GM12878 (cell line): Measurements from ENCODE around the gene YJU2. TPM values are rescaled to one million over a fixed set of nuclear protein-coding genes. Genes with fewer than 3 reads are reported as not detected.
"Not testable (repeated sequence)": the region's sequence is repeated elsewhere in the genome, so short reads cannot be mapped to it uniquely, and the experiment has no call there.

Experiments
- ATAC-seq: fragments of 200-7000 bp; cut with Tn5 transposase; 3 replicates; pipeline ENCODE4 v1.9.1; 2020; ENCODE audit warnings: mild to moderate bottlenecking, moderate library complexity
- BruUV-seq: library from RNA; stranded (reverse); fragments of 400-500 nt; replicated peaks from 2 replicates; lab custom pipeline; 2021; lab: Mats Ljungman, UMichigan
- CTCF ChIA-PET: fragments of 300-600 bp; sonication (Branson Sonifier 250); formaldehyde crosslinking; extraction: SDS; loops from one replicate; lab custom pipeline; 2021; ENCODE audit warnings: inconsistent platforms; lab: Yijun Ruan, JAX
- POLR2A ChIA-PET: fragments of 350-600 bp; formaldehyde crosslinking; extraction: SDS; loops from one replicate; lab custom pipeline; 2021; ENCODE audit warnings: inconsistent platforms; lab: Charles Lee
- RAD21 ChIA-PET: fragments of 300-600 bp; sonication (Branson Sonifier 250); formaldehyde crosslinking; loops from one replicate; lab custom pipeline; 2023; ENCODE audit warnings: antibody characterized with exemption; ENCODE audit not compliant: unreplicated experiment; lab: Charles Lee
- SMC1A ChIA-PET: fragments of 300-600 bp; sonication (Branson Sonifier 250); formaldehyde crosslinking; loops from one replicate; lab custom pipeline; 2023; ENCODE audit not compliant: unreplicated experiment, uncharacterized antibody; lab: Charles Lee
- DNase-seq: peaks from one replicate; pipeline ENCODE4 v3.0.0-alpha.2; 2011; ENCODE audit warnings: low read depth, low spot score
- FAIRE-seq: peaks from 3 replicates; lab custom pipeline; 2011; peaks lifted over from hg19 to GRCh38; lab: Jason Lieb, UNC
- H2AFZ ChIP-seq: 2 replicates; pipeline ENCODE4 v1.6.0; 2011; ENCODE audit warnings: low read depth, low read length, control low read depth; ENCODE audit not compliant: control insufficient read depth
- H3K27ac ChIP-seq: 2 replicates; pipeline ENCODE4 v1.5.1; 2011; ENCODE audit warnings: control low read depth; ENCODE audit not compliant: control insufficient read depth, insufficient read depth
- H3K27me3 ChIP-seq, 2 experiments: replicated peaks in 1 of 2; 2 replicates each; pipeline versions ENCODE4 v1.6.0 to v1.6.1; 2011; ENCODE audit warnings: low read length in 1 of 2; ENCODE audit not compliant: control insufficient read depth in 2 of 2, insufficient read depth in 2 of 2
- H3K36me3 ChIP-seq, 2 experiments: 2 replicates each; pipeline ENCODE4 v1.5.1; 2011; ENCODE audit warnings: low read length in 1 of 2; ENCODE audit not compliant: control insufficient read depth in 2 of 2, insufficient read depth in 2 of 2
- H3K4me1 ChIP-seq: 2 replicates; pipeline ENCODE4 v1.6.1; 2011; ENCODE audit warnings: mild to moderate bottlenecking, low read length, moderate library complexity, mixed read lengths; ENCODE audit not compliant: control insufficient read depth, insufficient read depth
- H3K4me2 ChIP-seq: 2 replicates; pipeline ENCODE4 v1.6.0; 2011; ENCODE audit warnings: control low read depth; ENCODE audit not compliant: control insufficient read depth, insufficient read depth
- H3K4me3 ChIP-seq: fragments of 200-600 bp; sonication (generic); 2 replicates; pipeline ENCODE4 v1.5.1; 2016
- H3K79me2 ChIP-seq: 2 replicates; pipeline ENCODE4 v1.6.0; 2011; ENCODE audit warnings: low read length; ENCODE audit not compliant: control insufficient read depth, insufficient read depth
- H3K9ac ChIP-seq: 2 replicates; pipeline ENCODE4 v1.8.0; 2011; ENCODE audit warnings: low read length, control low read depth, mixed read lengths; ENCODE audit not compliant: control insufficient read depth, insufficient read depth
- H3K9me3 ChIP-seq: replicated peaks from 3 replicates; pipeline ENCODE4 v1.5.1; 2011; ENCODE audit warnings: mild to moderate bottlenecking, low read length; ENCODE audit not compliant: control insufficient read depth, insufficient read depth
- H4K20me1 ChIP-seq: 2 replicates; pipeline ENCODE4 v1.6.0; 2011; ENCODE audit not compliant: control insufficient read depth, insufficient read depth
- CHD2 ChIP-seq: IDR thresholded peaks from 2 replicates; pipeline ENCODE4 v1.6.1; 2011; ENCODE audit warnings: low read depth, low read length, improper control_type of control experiment, borderline replicate concordance
- DPF2 ChIP-seq: fragments of 450-650 bp; IDR thresholded peaks from 2 replicates; pipeline ENCODE4 v1.6.1; 2017; ENCODE audit warnings: mild to moderate bottlenecking
- EGR1 ChIP-seq, 2 experiments: IDR thresholded peaks; 1 replicate in 1 of 2; 2 replicates in 1 of 2; pipeline ENCODE4 v1.6.1; 2011 to 2012; ENCODE audit warnings: low read depth in 2 of 2, low read length in 2 of 2, borderline replicate concordance in 1 of 2, mild to moderate bottlenecking in 1 of 2, moderate library complexity in 1 of 2
- ETV6 ChIP-seq, 2 experiments: fragments of 450-650 bp in 1 of 2; IDR thresholded peaks in 1 of 2; conservative IDR thresholded peaks in 1 of 2; 2 replicates each; pipeline ENCODE4 v1.6.1; 2014; ENCODE audit warnings: antibody characterized with exemption in 1 of 2, borderline replicate concordance in 1 of 2, low read depth in 1 of 2, mild to moderate bottlenecking in 1 of 2, moderate library complexity in 1 of 2
- FOXK2 ChIP-seq: fragments of 450-650 bp; IDR thresholded peaks from 2 replicates; pipeline ENCODE4 v1.6.1; 2017; ENCODE audit warnings: mild to moderate bottlenecking, moderate library complexity
- MTA2 ChIP-seq: fragments of 450-650 bp; IDR thresholded peaks from 2 replicates; pipeline ENCODE4 v1.6.1; 2016; ENCODE audit warnings: low read depth, mild to moderate bottlenecking, moderate library complexity
- RBBP5 ChIP-seq: fragments of 200-600 bp; sonication (generic); conservative IDR thresholded peaks from 2 replicates; pipeline ENCODE4 v1.6.1; 2016
- RELB ChIP-seq: fragments of 450-650 bp; IDR thresholded peaks from 2 replicates; pipeline ENCODE4 v1.6.1; 2017; ENCODE audit warnings: low read depth, mild to moderate bottlenecking, moderate library complexity
- SIN3A ChIP-seq: IDR thresholded peaks from 2 replicates; pipeline ENCODE4 v1.6.1; 2012; ENCODE audit warnings: low read depth, low read length, improper control_type of control experiment
- SMAD5 ChIP-seq: IDR thresholded peaks from 2 replicates; pipeline ENCODE4 v1.6.1; 2016; ENCODE audit warnings: antibody characterized with exemption, low read depth
- ZNF622 ChIP-seq: fragments of 450-650 bp; IDR thresholded peaks from 2 replicates; pipeline ENCODE4 v1.6.1; 2017; ENCODE audit warnings: mild to moderate bottlenecking, inconsistent platforms
- ZSCAN29 ChIP-seq: fragments of 450-650 bp; IDR thresholded peaks from 2 replicates; pipeline ENCODE4 v1.6.1; 2017; ENCODE audit warnings: mild to moderate bottlenecking, moderate library complexity
- WGBS: methylation state at CpG from one replicate; pipeline ENCODE4 v1.1.6; 2016; ENCODE audit warnings: low lambda C conversion rate; ENCODE audit not compliant: insufficient replicate concordance, insufficient coverage; ENCODE audit errors: missing lambda C conversion rate; 5-methylcytosine and 5-hydroxymethylcytosine counted together
- in situ Hi-C: fragments of 300-500 bp; cut with MboI; formaldehyde crosslinking; loops from 9 replicates; pipeline ENCODE4 v1.14.3; 2018; ENCODE audit warnings: mixed read lengths
- intact Hi-C: fragments of 100-400 bp; cut with micrococcal nuclease; formaldehyde crosslinking; loops from one replicate; pipeline ENCODE4 v1.14.2; 2022; ENCODE audit not compliant: unreplicated experiment
- polyA plus RNA-seq, 11 experiments: library from polyadenylated mRNA; depleted of rRNA in 4 of 11; unstranded in 6 of 11; stranded (reverse) in 5 of 11; fragments of >200 nt; fragmentation: Nextera tagmentation in 4 of 11; fragmentation: Illumina TruSeq in 1 of 11; extraction: Ambion mirVana in 4 of 11; extraction: Trizol in 1 of 11; gene quantifications; 1 replicate in 1 of 11; 2 replicates in 10 of 11; pipeline versions ENCODE4 v1.2.1 to v1.2.3, GENCODE V29; 2011 to 2016; ENCODE audit warnings: inconsistent platforms in 2 of 11, missing spikeins in 2 of 11, low read depth in 1 of 11
- total RNA-seq, 4 experiments: library from RNA; depleted of rRNA in 3 of 4; stranded (reverse); fragments of >200 nt in 3 of 4; fragmentation: Illumina TruSeq in 1 of 4; extraction: Trizol in 1 of 4; gene quantifications; 2 replicates each; pipeline versions ENCODE4 v1.2.1 to v1.2.3, GENCODE V29; 2013 to 2021
- TF ChIP-seq, protein P1 (sequence below): fragments of 450-650 bp; conservative IDR thresholded peaks from 2 replicates; pipeline ENCODE4 v1.6.1; 2017; ENCODE audit warnings: mild to moderate bottlenecking, moderate library complexity

YJU2 gene
- total and polyA plus RNA-seq, 10 of the 15 experiments (the other 5 are each of a cell fraction or from before 2014, with no cell fraction given): 0.26 to 40.7 (median 23.8) TPM

DNA sequence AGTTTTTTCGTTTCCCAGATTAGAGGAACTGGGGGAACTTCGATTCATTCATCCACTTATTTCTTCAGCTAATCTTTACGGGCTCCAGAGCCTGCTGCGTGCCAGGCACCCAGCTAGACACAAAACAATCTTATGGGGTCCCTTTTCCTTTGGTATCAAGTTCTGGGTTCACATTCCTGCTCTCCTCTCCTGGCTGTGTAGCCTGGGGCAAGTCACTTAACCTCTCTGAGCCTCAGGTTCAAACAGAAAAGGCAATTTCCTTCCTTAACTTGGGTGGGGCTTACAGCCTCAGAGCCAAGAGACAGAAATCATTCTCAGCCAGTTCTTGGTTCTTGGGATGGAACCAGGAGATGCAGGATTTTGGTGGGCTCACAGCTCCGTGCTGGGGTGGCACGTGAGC, 38.1 kb downstream of the YJU2 start (continued):
- no peak for TF ChIP-seq RELB
- no peak for TF ChIP-seq ZNF622
- TF ChIP-seq FOXK2: no peak
- no peak for TF ChIP-seq RBBP5
- TF ChIP-seq ZSCAN29: no peak
- no peak for TF ChIP-seq DPF2
- no peak for TF ChIP-seq MTA2
- no peak for TF ChIP-seq SIN3A
- no peak for TF ChIP-seq CHD2
- TF ChIP-seq, protein P1, sequence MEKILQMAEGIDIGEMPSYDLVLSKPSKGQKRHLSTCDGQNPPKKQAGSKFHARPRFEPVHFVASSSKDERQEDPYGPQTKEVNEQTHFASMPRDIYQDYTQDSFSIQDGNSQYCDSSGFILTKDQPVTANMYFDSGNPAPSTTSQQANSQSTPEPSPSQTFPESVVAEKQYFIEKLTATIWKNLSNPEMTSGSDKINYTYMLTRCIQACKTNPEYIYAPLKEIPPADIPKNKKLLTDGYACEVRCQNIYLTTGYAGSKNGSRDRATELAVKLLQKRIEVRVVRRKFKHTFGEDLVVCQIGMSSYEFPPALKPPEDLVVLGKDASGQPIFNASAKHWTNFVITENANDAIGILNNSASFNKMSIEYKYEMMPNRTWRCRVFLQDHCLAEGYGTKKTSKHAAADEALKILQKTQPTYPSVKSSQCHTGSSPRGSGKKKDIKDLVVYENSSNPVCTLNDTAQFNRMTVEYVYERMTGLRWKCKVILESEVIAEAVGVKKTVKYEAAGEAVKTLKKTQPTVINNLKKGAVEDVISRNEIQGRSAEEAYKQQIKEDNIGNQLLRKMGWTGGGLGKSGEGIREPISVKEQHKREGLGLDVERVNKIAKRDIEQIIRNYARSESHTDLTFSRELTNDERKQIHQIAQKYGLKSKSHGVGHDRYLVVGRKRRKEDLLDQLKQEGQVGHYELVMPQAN: no peak
- no peak for TF ChIP-seq SMAD5
- no peak for TF ChIP-seq EGR1 (IDR thresholded peaks at IDR 0.05; ENCODE audit: borderline replicate concordance in 1 of 2, low read depth in 2 of 2, low read length in 2 of 2)
- no peak for TF ChIP-seq ETV6 (conservative IDR thresholded peaks at IDR 0.05 in 1 of 2, IDR thresholded peaks at IDR 0.05 in 1 of 2; ENCODE audit: borderline replicate concordance in 1 of 2, low read depth in 1 of 2)

DNA sequence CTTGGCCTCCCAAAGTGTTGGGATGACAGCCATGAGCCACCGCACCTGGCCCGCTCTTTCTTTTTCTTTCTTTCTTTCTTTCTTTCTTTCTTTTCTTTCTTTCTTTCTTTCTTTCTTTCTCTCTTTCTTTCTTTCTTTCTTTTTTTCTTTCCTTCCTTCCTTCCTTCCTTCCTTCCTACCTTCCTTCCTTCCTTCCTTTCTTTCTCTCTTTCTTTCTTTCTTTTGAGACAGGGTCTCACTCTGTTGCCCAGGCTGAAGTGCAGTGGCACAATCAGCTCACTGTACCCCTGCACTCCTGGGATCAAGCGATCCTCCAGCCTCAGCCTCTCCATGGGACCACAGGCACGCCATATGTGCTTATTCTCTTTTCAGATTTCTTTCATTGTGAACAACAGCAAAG, 39.3 kb downstream of the YJU2 start:
- RAD21 ChIA-PET, H3K27me3 ChIP-seq, H3K79me2 ChIP-seq, H2AFZ ChIP-seq, H3K4me1 ChIP-seq, BruUV-seq, H3K4me2 ChIP-seq, intact Hi-C loops, DNase-seq, in situ Hi-C loops, ATAC-seq, H4K20me1 ChIP-seq, POLR2A ChIA-PET, FAIRE-seq, H3K9me3 ChIP-seq, SMC1A ChIA-PET, H3K4me3 ChIP-seq, H3K36me3 ChIP-seq, H3K27ac ChIP-seq, H3K9ac ChIP-seq: not testable (repeated sequence)
- CTCF ChIA-PET: interaction anchor here (0.6 kb wide), 1 partner anchor 115 kb away, joined by 3 read pairs; no protein-coding TSS in a partner anchor
- 47% methylated on average over 4 of the region's 4 CpGs for WGBS
